ENCODE data around the gene KLHL12.

Gene KLHL12

DNA sequence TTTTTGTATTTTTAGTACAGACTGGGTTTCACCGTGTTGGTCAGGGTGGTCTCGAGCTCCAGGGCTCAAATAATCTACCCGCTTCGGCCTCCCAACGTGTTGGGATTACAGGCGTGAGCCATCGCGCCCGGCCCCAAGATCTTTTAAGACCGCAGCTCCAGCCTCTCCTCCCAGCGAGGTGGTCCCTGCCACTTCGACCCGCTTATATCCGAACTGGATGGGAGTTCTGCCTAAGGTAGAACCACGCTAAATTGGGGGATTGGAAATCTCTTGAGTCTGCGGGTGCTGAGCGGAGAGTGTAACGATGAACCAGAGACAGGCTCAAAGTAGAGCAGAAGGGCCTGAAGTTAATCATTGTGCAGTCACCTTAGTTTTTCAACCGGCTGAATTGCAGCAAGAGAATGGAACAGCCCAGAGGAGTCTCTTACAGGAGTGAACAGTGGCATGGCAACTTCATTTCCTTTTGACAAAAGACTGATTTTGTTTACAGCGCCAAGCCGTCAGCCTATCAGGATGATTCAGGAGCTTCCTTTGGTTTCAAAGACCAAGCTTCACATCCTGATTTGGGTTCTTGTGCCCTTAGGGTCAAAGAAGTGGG is 40.7 kb upstream of the KLHL12 start:
- DNase-seq (ENCODE audit: low spot score), result no peak
- POLR2A ChIA-PET (ENCODE audit: low non-redundant PET), result no interaction called here

DNA sequence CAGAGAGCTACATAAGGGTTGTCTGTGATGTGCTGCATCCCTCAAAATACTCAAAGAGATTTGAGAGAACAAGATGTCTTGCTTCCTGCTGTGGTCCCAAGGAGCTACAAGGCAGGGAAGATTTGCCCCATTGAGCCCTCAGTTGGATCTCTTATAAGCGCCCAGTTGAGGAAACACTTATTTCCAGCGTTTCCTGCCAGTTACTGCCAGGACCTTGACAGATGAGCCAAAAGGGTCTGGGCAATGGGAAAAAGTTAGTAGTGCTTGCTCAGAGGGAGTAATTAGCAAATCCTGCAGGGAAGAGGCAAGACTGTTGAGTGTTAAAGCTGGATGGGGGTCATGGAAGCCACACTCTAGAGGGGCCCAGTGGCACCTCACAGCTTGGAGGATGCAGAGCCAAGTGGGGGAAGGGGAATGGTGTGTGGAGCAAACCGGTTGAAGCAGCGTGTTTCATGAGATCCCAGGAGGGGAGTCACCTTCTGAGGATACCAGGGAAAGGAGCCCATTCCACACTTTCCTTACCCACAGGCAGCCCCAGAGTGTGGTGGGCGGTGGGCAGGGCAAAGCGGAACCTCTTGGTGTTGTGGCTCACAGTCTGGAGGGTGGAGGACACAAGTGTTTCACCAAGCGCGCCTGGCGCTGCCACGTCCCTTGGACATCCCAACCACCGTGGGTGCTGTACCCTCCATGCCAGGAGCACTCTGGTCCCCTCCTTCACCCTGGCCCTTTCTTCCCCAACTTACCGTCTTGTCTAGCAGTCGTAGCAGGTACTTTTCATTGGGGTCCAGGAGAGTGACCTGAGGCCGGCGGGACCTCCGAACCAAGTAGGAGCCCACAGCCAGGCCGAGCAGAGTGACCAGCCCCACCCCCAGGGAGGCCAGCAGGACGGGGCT is 39.2 kb upstream of the KLHL12 start:
- no peak for DNase-seq (ENCODE audit: low spot score)
- POLR2A ChIA-PET (ENCODE audit: low non-redundant PET), result no interaction called here
- TF ChIP-seq, protein P1, sequence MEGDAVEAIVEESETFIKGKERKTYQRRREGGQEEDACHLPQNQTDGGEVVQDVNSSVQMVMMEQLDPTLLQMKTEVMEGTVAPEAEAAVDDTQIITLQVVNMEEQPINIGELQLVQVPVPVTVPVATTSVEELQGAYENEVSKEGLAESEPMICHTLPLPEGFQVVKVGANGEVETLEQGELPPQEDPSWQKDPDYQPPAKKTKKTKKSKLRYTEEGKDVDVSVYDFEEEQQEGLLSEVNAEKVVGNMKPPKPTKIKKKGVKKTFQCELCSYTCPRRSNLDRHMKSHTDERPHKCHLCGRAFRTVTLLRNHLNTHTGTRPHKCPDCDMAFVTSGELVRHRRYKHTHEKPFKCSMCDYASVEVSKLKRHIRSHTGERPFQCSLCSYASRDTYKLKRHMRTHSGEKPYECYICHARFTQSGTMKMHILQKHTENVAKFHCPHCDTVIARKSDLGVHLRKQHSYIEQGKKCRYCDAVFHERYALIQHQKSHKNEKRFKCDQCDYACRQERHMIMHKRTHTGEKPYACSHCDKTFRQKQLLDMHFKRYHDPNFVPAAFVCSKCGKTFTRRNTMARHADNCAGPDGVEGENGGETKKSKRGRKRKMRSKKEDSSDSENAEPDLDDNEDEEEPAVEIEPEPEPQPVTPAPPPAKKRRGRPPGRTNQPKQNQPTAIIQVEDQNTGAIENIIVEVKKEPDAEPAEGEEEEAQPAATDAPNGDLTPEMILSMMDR (conservative IDR thresholded peaks at IDR 0.05; ENCODE audit: low read depth), result no peak
- CTCF ChIA-PET, result interaction anchor here (0.5 to 0.9 kb wide), 7 partner anchors 18 to 106 kb away, joined by 3 to 5 read pairs (median 4); partner anchors contain the start of gene KLHL12
- H3K27ac ChIP-seq, result peak overlapping the region; percentile 81

More for the DNA sequence above, 40.7 kb upstream of the KLHL12 start:
- CTCF ChIA-PET, result interaction anchor here (0.6 to 1.1 kb wide), 5 partner anchors 11 to 738 kb away, joined by 3 to 7 read pairs (median 4); no protein-coding TSS in a partner anchor
- peak overlapping the region; percentile 81 for H3K27ac ChIP-seq
- TF ChIP-seq, protein P1 (conservative IDR thresholded peaks at IDR 0.05; ENCODE audit: low read depth), result no peak

DNA sequence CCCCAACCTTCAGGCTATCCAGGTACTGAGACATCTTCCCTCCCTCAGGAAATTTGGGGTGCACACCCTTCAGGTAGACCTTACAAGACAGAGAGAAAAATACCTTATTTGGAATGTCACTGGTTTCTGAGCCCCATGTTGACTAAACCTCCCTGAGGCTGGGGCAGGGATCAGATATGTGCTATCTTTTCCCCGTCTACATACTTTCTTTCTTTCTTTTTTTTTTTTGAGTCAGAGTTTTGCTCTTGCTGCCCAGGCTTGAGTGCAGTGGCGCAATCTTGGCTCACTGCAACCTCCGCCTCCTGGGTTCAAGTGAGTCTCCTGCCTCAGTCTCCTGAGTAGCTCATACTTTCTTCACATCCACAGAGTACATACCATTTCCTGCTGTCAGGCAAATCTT is 38.4 kb upstream of the KLHL12 start:
- POLR2A ChIA-PET (ENCODE audit: low non-redundant PET), result no interaction called here
- TF ChIP-seq, protein P1 (conservative IDR thresholded peaks at IDR 0.05; ENCODE audit: low read depth), result no peak
- peak overlapping the region; percentile 81 for H3K27ac ChIP-seq
- CTCF ChIA-PET, result interaction anchor here (0.5 to 0.9 kb wide), 3 partner anchors 25 to 105 kb away, joined by 4 to 5 read pairs (median 4); no protein-coding TSS in a partner anchor
- peak; percentile 61 for DNase-seq (ENCODE audit: low spot score)

DNA sequence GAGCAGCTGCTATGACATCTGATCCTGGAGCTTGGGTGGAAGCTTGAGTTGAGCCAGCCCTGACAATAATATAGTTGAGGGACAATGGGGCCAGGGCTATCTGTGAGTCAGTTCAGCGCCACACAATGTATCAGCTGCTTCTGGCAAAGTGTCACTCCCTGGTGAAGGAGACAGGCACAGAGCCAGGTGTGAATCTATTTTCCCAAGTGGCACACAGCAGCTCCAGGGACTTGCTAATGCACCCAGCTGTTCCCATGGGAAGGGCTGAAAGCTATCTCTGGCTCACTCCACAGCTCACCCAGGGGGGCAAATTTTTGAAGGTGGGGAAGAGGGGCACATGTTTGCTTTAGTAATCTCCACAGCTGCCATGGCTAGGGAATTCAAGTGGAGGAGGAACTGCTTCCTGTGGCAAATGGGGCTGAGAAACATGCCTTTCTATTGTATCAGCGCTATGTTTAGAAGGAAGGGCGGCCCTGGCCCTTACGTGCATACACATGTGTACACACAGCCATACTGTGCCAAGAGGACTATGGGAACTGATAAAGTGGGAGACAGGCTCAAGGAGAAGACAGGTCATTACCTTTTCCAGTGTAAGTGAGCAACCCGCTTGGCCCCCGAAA is 37.9 kb upstream of the KLHL12 start:
- CTCF ChIA-PET, result interaction anchor here (0.6 to 0.9 kb wide), 2 partner anchors 24 to 1225 kb away, joined by 3 to 5 read pairs; no protein-coding TSS in a partner anchor
- DNase-seq (ENCODE audit: low spot score), result peak; percentile 49
- H3K27ac ChIP-seq, result peak overlapping the region; percentile 81

DNA sequence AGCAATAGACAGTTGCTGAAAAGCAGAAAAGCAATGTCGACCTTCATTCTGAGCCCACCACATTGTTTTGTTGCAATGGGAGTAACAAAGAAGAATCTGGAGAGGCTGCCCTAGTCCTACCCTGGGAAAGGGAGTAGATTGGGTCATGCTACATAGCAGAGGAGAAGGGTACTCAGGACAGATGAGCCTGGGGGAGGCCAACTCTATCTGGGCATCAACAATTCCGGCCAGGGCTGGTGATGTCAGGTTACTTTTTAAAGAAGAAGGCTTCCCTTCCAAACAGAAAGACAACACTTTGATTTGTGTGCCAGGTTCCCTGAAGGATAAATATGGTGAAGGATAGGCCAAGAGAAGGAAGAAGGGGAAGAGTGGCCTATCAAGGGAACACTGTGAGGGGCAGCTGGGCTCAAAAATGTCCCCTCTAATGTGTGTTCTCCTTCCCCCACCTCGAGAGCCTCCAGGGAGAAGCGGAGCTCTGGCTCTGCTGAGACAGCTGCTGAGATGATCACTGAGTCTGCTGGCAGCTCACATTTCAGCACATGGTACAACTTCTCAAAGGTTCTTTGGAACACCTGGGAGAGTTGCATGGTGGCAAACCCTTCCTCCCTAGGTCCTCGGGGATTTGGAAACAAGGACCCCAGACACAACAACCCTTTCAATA is 34.3 kb upstream of the KLHL12 start:
- CTCF ChIA-PET, result interaction anchor here (0.9 kb wide), 1 partner anchor 8 kb away, joined by 3 read pairs; no protein-coding TSS in a partner anchor
- POLR2A ChIA-PET (ENCODE audit: low non-redundant PET), result no interaction called here
- TF ChIP-seq, protein P1 (conservative IDR thresholded peaks at IDR 0.05; ENCODE audit: low read depth), result no peak
- H3K27ac ChIP-seq, result no peak overlapping the region
- no peak for DNase-seq (ENCODE audit: low spot score)

More for the DNA sequence above, 37.9 kb upstream of the KLHL12 start:
- POLR2A ChIA-PET (ENCODE audit: low non-redundant PET), result no interaction called here
- TF ChIP-seq, protein P1 (conservative IDR thresholded peaks at IDR 0.05; ENCODE audit: low read depth), result no peak

DNA sequence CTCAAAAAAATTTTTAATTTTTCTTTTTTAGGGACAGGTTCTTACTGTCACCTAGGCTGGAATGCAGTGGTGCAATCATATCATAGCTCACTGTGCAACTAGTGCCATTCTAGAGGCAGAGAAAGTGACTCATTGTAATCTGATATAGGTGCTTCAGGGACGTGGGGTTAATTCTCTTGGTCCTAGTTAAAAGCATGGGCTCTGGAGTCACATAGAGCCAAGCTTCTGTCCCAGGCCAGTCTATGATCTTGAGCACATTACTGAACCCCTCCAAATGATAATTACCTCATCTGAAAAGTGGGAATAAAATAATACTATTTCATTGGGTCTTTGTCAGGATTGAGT is 32.2 kb upstream of the KLHL12 start:
- TF ChIP-seq, protein P1 (conservative IDR thresholded peaks at IDR 0.05; ENCODE audit: low read depth), result no peak
- peak; percentile 83 for DNase-seq (ENCODE audit: low spot score)
- POLR2A ChIA-PET (ENCODE audit: low non-redundant PET), result no interaction called here
- CTCF ChIA-PET, result interaction anchor here (0.8 kb wide), 1 partner anchor 40 kb away, joined by 3 read pairs; no protein-coding TSS in a partner anchor
- H3K27ac ChIP-seq, result no peak overlapping the region
